Measurements from ENCODE around the gene CAMTA1. TPM values are rescaled to one million over a fixed set of nuclear protein-coding genes. Genes with fewer than 3 reads are reported as not detected.

Gene CAMTA1
- total RNA-seq, 1 experiment from 2014 or later = 69.5 TPM

GRCh38 chr1:7518411-7518810 is 733.2 kb downstream of the CAMTA1 start:
- no peaks in the 10 kb centered on the region for H3K9me2 ChIP-seq (ENCODE audit: insufficient read depth)
- CTCF ChIA-PET = no interaction called here
- H3K27ac ChIP-seq (ENCODE audit: low read depth, low read length) = no peak overlapping the region
- H3K4me1 ChIP-seq (ENCODE audit: control insufficient read depth in 1 of 2, insufficient read depth in 2 of 2, low read length in 2 of 2) = no peaks in the 10 kb centered on the region
- BruUV-seq (replicated peaks) = no TSS peak
- H3K36me3 ChIP-seq (ENCODE audit: control insufficient read depth in 1 of 2, insufficient read depth in 2 of 2, low read length in 2 of 2) = no peaks in the 10 kb centered on the region
- no peak overlapping the region for H3K9ac ChIP-seq (ENCODE audit: low read length)
- H2AFZ ChIP-seq (ENCODE audit: low read depth, low read length, poor library complexity, severe bottlenecking) = no peak overlapping the region
- peaks cover 10% of the 10 kb centered on the region; the same call in 1 of the 2 replicates for H3K27me3 ChIP-seq (ENCODE audit: insufficient read depth, low read length)
- TF ChIP-seq FOSL1 (IDR thresholded peaks at IDR 0.05; ENCODE audit: low read depth) (no peak), EZH2phosphoT487 (IDR thresholded peaks at IDR 0.05; ENCODE audit: borderline replicate concordance) (no peak), CEBPB (IDR thresholded peaks at IDR 0.05; ENCODE audit: low read depth) (no peak), RAD21 (IDR thresholded peaks at IDR 0.05; ENCODE audit: low read depth) (no peak), ZBTB33 (IDR thresholded peaks at IDR 0.05; ENCODE audit: extremely low read depth, insufficient replicate concordance, low read length) (no peak), JUND (IDR thresholded peaks at IDR 0.05) (no peak), POLR2A (IDR thresholded peaks at IDR 0.05; ENCODE audit: borderline replicate concordance, extremely low read depth, insufficient read depth, insufficient read length) (no peak), TCF7L2 (IDR thresholded peaks at IDR 0.05; ENCODE audit: borderline replicate concordance, extremely low read depth, insufficient read depth, insufficient read length) (no peak), EZH2 (IDR thresholded peaks at IDR 0.05) (no peak), ZFX (IDR thresholded peaks at IDR 0.05) (no peak), REST (IDR thresholded peaks at IDR 0.05; ENCODE audit: low read depth) (no peak), SP1 (IDR thresholded peaks at IDR 0.05; ENCODE audit: low read depth) (no peak), SRF (IDR thresholded peaks at IDR 0.05; ENCODE audit: low read depth) (no peak), YY1 (IDR thresholded peaks at IDR 0.05; ENCODE audit: extremely low read depth, insufficient replicate concordance, low read depth, low read length) (no peak), ATF3 (IDR thresholded peaks at IDR 0.05) (no peak), CBX3 (IDR thresholded peaks at IDR 0.05; ENCODE audit: low read depth) (no peak)
- no peak for ATAC-seq
- H3K4me3 ChIP-seq (replicated peaks in 1 of 2; ENCODE audit: low read depth in 1 of 2, low read length in 2 of 2) = no peak overlapping the region
- H4K20me1 ChIP-seq (ENCODE audit: insufficient read depth) = no peaks in the 10 kb centered on the region
- H3K79me2 ChIP-seq (ENCODE audit: insufficient read depth, low read length) = no peaks in the 10 kb centered on the region
- DNase-seq (ENCODE audit: low read depth, low spot score) = no peak
- intact Hi-C loops (cut with micrococcal nuclease) = no loop called here
- no peaks in the 10 kb centered on the region for H3K9me3 ChIP-seq (ENCODE audit: control insufficient read depth in 1 of 2, insufficient read depth in 1 of 2, low read depth in 1 of 2, low read length in 2 of 2)
- H3K4me2 ChIP-seq (ENCODE audit: low read length) = no peak overlapping the region
- POLR2A ChIA-PET = no interaction called here
- RAD21 ChIA-PET (ENCODE audit: low non-redundant PET in 1 of 2, low total read pairs in 2 of 2, uncharacterized antibody in 2 of 2, unreplicated experiment in 2 of 2) = no interaction called here

Measured in HCT116 (cell line).